HEK293 (cell line): Measurements from ENCODE around the gene PKIG.

ENCODE experiments used
- CTCF ChIA-PET: fragments of 350-600 bp; formaldehyde crosslinking; extraction: SDS; loops from one replicate; lab custom pipeline; 2021; ENCODE audit warnings: antibody characterized with exemption; lab: Yijun Ruan, JAX
- POLR2A ChIA-PET: fragments of 300-600 bp; formaldehyde crosslinking; extraction: SDS; loops from one replicate; lab custom pipeline; 2020; ENCODE audit warnings: antibody characterized with exemption, inconsistent platforms; lab: Yijun Ruan, JAX
- H3K27ac ChIP-seq: fragments of 200-500 bp; sonication (Bioruptor generic); 2 replicates; pipeline ENCODE4 v1.5.1; 2014; ENCODE audit warnings: low read depth, low read length, control low read depth, inconsistent platforms; ENCODE audit errors: extremely low read depth
- H3K36me3 ChIP-seq, 2 experiments: fragments of 200-500 bp in 1 of 2; sonication (Bioruptor generic) in 1 of 2; 1 replicate in 1 of 2; 2 replicates in 1 of 2; pipeline ENCODE4 v1.5.1; 2014 to 2017; ENCODE audit warnings: inconsistent platforms in 2 of 2, low read length in 2 of 2; ENCODE audit not compliant: control insufficient read depth in 2 of 2, insufficient read depth in 1 of 2
- H3K4me1 ChIP-seq: fragments of 200-500 bp; sonication (Bioruptor generic); 2 replicates; pipeline ENCODE4 v1.5.1; 2014; ENCODE audit warnings: mild to moderate bottlenecking, low read length, inconsistent platforms; ENCODE audit not compliant: control insufficient read depth, insufficient read depth
- H3K4me3 ChIP-seq: 2 replicates; pipeline ENCODE4 v1.5.1; 2011; ENCODE audit warnings: low read depth, mild to moderate bottlenecking, control low read depth, low read length, moderate library complexity
- H3K9me3 ChIP-seq: fragments of 200-500 bp; sonication (Bioruptor generic); 2 replicates; pipeline ENCODE4 v1.5.1; 2014; ENCODE audit warnings: low read depth, low read length, inconsistent platforms; ENCODE audit not compliant: control insufficient read depth, insufficient read depth
- EGR2 ChIP-seq: fragments of 450-650 bp; formaldehyde crosslinking; IDR thresholded peaks from 2 replicates; pipeline ENCODE4 v1.5.1; 2016; ENCODE audit warnings: low read depth, missing biosample characterization, missing genetic modification characterization
- GLI4 ChIP-seq: fragments of 450-650 bp; formaldehyde crosslinking; IDR thresholded peaks from 2 replicates; pipeline ENCODE4 v1.5.1; 2016; ENCODE audit warnings: missing biosample characterization, missing genetic modification characterization
- INSM2 ChIP-seq: fragments of 450-650 bp; formaldehyde crosslinking; IDR thresholded peaks from 2 replicates; pipeline ENCODE4 v1.5.1; 2016; ENCODE audit warnings: missing biosample characterization, missing genetic modification characterization
- KLF8 ChIP-seq: fragments of 450-650 bp; formaldehyde crosslinking; IDR thresholded peaks from 2 replicates; pipeline ENCODE4 v1.5.1; 2016; ENCODE audit warnings: missing biosample characterization, missing genetic modification characterization
- MYNN ChIP-seq: fragments of 450-650 bp; formaldehyde crosslinking; IDR thresholded peaks from 2 replicates; pipeline ENCODE4 v1.5.1; 2016; ENCODE audit warnings: missing biosample characterization, missing genetic modification characterization, borderline replicate concordance
- OVOL3 ChIP-seq: fragments of 450-650 bp; formaldehyde crosslinking; IDR thresholded peaks from 2 replicates; pipeline ENCODE4 v1.5.1; 2016; ENCODE audit warnings: missing biosample characterization, missing genetic modification characterization
- PRDM10 ChIP-seq: fragments of 450-650 bp; formaldehyde crosslinking; IDR thresholded peaks from 2 replicates; pipeline ENCODE4 v1.5.1; 2016; ENCODE audit warnings: missing biosample characterization, missing genetic modification characterization
- SP2 ChIP-seq: fragments of 450-650 bp; formaldehyde crosslinking; IDR thresholded peaks from 2 replicates; pipeline ENCODE4 v1.5.1; 2016; ENCODE audit warnings: missing biosample characterization, missing genetic modification characterization
- ZFHX2 ChIP-seq: fragments of 450-650 bp; formaldehyde crosslinking; conservative IDR thresholded peaks from 2 replicates; pipeline ENCODE4 v1.5.1; 2016; ENCODE audit warnings: missing biosample characterization, missing genetic modification characterization
- ZNF155 ChIP-seq: fragments of 450-650 bp; formaldehyde crosslinking; IDR thresholded peaks from 2 replicates; pipeline ENCODE4 v1.5.1; 2016; ENCODE audit warnings: missing biosample characterization, missing genetic modification characterization
- ZNF184 ChIP-seq: fragments of 450-650 bp; IDR thresholded peaks from 2 replicates; pipeline ENCODE4 v1.5.1; 2018; ENCODE audit warnings: missing biosample characterization, mild to moderate bottlenecking, missing genetic modification characterization
- ZNF211 ChIP-seq: fragments of 450-650 bp; formaldehyde crosslinking; IDR thresholded peaks from 2 replicates; pipeline ENCODE4 v1.5.1; 2016; ENCODE audit warnings: low read depth, missing biosample characterization, missing genetic modification characterization
- ZNF221 ChIP-seq: fragments of 450-650 bp; formaldehyde crosslinking; IDR thresholded peaks from 2 replicates; pipeline ENCODE4 v1.5.1; 2017; ENCODE audit warnings: missing biosample characterization, missing genetic modification characterization, borderline replicate concordance
- ZNF48 ChIP-seq: fragments of 450-650 bp; formaldehyde crosslinking; IDR thresholded peaks from 2 replicates; pipeline ENCODE4 v1.5.1; 2016; ENCODE audit warnings: missing biosample characterization, missing genetic modification characterization
- ZNF530 ChIP-seq: fragments of 450-650 bp; formaldehyde crosslinking; IDR thresholded peaks from 2 replicates; pipeline ENCODE4 v1.5.1; 2016; ENCODE audit warnings: low read depth, missing biosample characterization, missing genetic modification characterization
- ZNF624 ChIP-seq: fragments of 450-650 bp; formaldehyde crosslinking; IDR thresholded peaks from 2 replicates; pipeline ENCODE4 v1.5.1; 2017; ENCODE audit warnings: missing biosample characterization, missing genetic modification characterization

PKIG gene

GRCh38 chr20:44630297-44630696 lies 47.9 kb downstream of the PKIG start:
- H3K4me1 ChIP-seq = no peaks in the 10 kb centered on the region
- POLR2A ChIA-PET = no interaction called here
- TF ChIP-seq ZNF530 (no peak), INSM2 (no peak), GLI4 (tag by site-specific recombination) (no peak), KLF8 (tag by site-specific recombination) (no peak), ZNF221 (no peak), ZNF184 (tag by site-specific recombination) (no peak), ZNF624 (tag by site-specific recombination) (no peak), ZNF155 (no peak), ZNF48 (tag by site-specific recombination) (no peak), MYNN (tag by site-specific recombination) (no peak)
- peaks cover 0 to 28% of the 10 kb centered on the region in 2 experiments; a peak in 2 of 3 replicates for H3K36me3 ChIP-seq
- no peak overlapping the region for H3K27ac ChIP-seq
- no peak overlapping the region for H3K4me3 ChIP-seq
- H3K9me3 ChIP-seq = no peaks in the 10 kb centered on the region
- CTCF ChIA-PET = interaction anchor here (1.5 kb wide), 1 partner anchor 10 kb away, joined by 5 read pairs; no protein-coding TSS in a partner anchor

GRCh38 chr20:44632103-44632752 lies 49.8 kb downstream of the PKIG start:
- no peak overlapping the region for H3K4me3 ChIP-seq
- ChIA-PET POLR2A (no interaction called here), CTCF (interaction anchor here (0.8 kb wide), 1 partner anchor 22 kb away, joined by 3 read pairs; no protein-coding TSS in a partner anchor)
- peaks cover 0 to 27% of the 10 kb centered on the region in 2 experiments; a peak in 2 of 3 replicates for H3K36me3 ChIP-seq
- H3K4me1 ChIP-seq = no peaks in the 10 kb centered on the region
- no peak overlapping the region for H3K27ac ChIP-seq
- H3K9me3 ChIP-seq = no peaks in the 10 kb centered on the region
- TF ChIP-seq ZNF530 = no peak
- 0 out of 2 replicates have a peak, but pooled peaks have one; percentile 5 for TF ChIP-seq EGR2 (tag by site-specific recombination)
- peak; percentile 30 for TF ChIP-seq ZFHX2 (tag by site-specific recombination)

GRCh38 chr20:44633187-44633810 lies 50.9 kb downstream of the PKIG start:
- TF ChIP-seq OVOL3 (tag by site-specific recombination) (no peak), ZNF211 (no peak), SP2 (tag by site-specific recombination) (no peak), PRDM10 (no peak)
- ChIA-PET CTCF (interaction anchor here (0.6 kb wide), 1 partner anchor 146 kb away, joined by 4 read pairs; no protein-coding TSS in a partner anchor), POLR2A (no interaction called here)
- Histone ChIP-seq H3K4me3 (no peak overlapping the region), H3K9me3 (no peaks in the 10 kb centered on the region), H3K36me3 (peaks cover 0 to 19% of the 10 kb centered on the region in 2 experiments; a peak in 2 of 3 replicates), H3K4me1 (no peaks in the 10 kb centered on the region), H3K27ac (no peak overlapping the region)
